HepG2 (cell line): ENCODE data around the gene CDH23. TPM values are rescaled to one million over a fixed set of nuclear protein-coding genes. Genes with fewer than 3 reads are reported as not detected.

Experiments used
- ATAC-seq: fragments of 200-7000 bp; cut with Tn5 transposase; 3 replicates; pipeline ENCODE4 v1.9.1; 2020; ENCODE audit warnings: mild to moderate bottlenecking, moderate library complexity
- BruUV-seq: library from RNA; stranded (reverse); fragments of 400-500 nt; replicated peaks from 2 replicates; lab custom pipeline; 2021; lab: Mats Ljungman, UMichigan
- CTCF ChIA-PET: fragments of 300-600 bp; formaldehyde crosslinking; extraction: SDS; loops from one replicate; lab custom pipeline; 2021; ENCODE audit warnings: low total read pairs, inconsistent platforms, low intra/inter-chr PET ratio; lab: Yijun Ruan, JAX
- POLR2A ChIA-PET: fragments of 350-600 bp; sonication (Branson Sonifier 250); formaldehyde crosslinking; loops from one replicate; lab custom pipeline; 2020; ENCODE audit warnings: antibody characterized with exemption, inconsistent platforms; lab: Yijun Ruan, JAX
- DNase-seq: peaks from one replicate; pipeline ENCODE4 v3.0.0-alpha.2; 2015; ENCODE audit warnings: low spot score
- FAIRE-seq: peaks from 3 replicates; lab custom pipeline; 2011; peaks lifted over from hg19 to GRCh38; lab: Jason Lieb, UNC
- H2AFZ ChIP-seq: one replicate; pipeline ENCODE4 v1.6.1; 2011; ENCODE audit warnings: low read length, inconsistent platforms
- H3K27ac ChIP-seq: fragments of 300-600 bp; 3 replicates; pipeline ENCODE4 v1.8.0; 2011; ENCODE audit warnings: mixed run types, mild to moderate bottlenecking, mixed read lengths, low read length, inconsistent platforms; ENCODE audit not compliant: insufficient read depth; ENCODE audit errors: extremely low read length
- H3K27me3 ChIP-seq, 2 experiments: fragments of 200-600 bp in 1 of 2; 2 replicates in 1 of 2; 3 replicates in 1 of 2; pipeline versions ENCODE4 v1.6.0 to v1.8.0; 2011; ENCODE audit warnings: low read length in 2 of 2, mild to moderate bottlenecking in 2 of 2, moderate library complexity in 2 of 2, inconsistent platforms in 1 of 2; ENCODE audit not compliant: insufficient read depth in 2 of 2, control insufficient read depth in 1 of 2
- H3K36me3 ChIP-seq, 2 experiments: fragments of 200-600 bp in 1 of 2; replicated peaks in 1 of 2; 2 replicates in 1 of 2; 3 replicates in 1 of 2; pipeline versions ENCODE4 v1.5.1 to v1.8.0; 2011; ENCODE audit warnings: low read length in 2 of 2, inconsistent platforms in 1 of 2; ENCODE audit not compliant: insufficient read depth in 2 of 2, control insufficient read depth in 1 of 2
- H3K4me1 ChIP-seq: 2 replicates; pipeline ENCODE4 v1.5.1; 2012; ENCODE audit warnings: low read length, inconsistent platforms; ENCODE audit not compliant: insufficient read depth
- H3K4me2 ChIP-seq: 2 replicates; pipeline ENCODE4 v1.6.0; 2011; ENCODE audit warnings: low read depth, low read length, inconsistent platforms
- H3K4me3 ChIP-seq, 3 experiments: fragments of 200-600 bp in 1 of 3; sonication (generic), shearing (Covaris generic) in 1 of 3; replicated peaks in 1 of 3; 2 replicates each; pipeline ENCODE4 v1.5.1; 2011 to 2016; ENCODE audit warnings: low read length in 3 of 3, inconsistent platforms in 2 of 3, low read depth in 2 of 3, mild to moderate bottlenecking in 2 of 3, control low read depth in 1 of 3, mixed read lengths in 1 of 3; ENCODE audit not compliant: insufficient read depth in 1 of 3
- H3K79me2 ChIP-seq: one replicate; pipeline ENCODE4 v1.6.1; 2011; ENCODE audit warnings: low read length, inconsistent platforms; ENCODE audit not compliant: insufficient read depth
- H3K9ac ChIP-seq: 2 replicates; pipeline ENCODE4 v1.6.0; 2011; ENCODE audit warnings: mild to moderate bottlenecking, low read depth, low read length, inconsistent platforms; ENCODE audit not compliant: insufficient read depth
- H3K9me3 ChIP-seq: 2 replicates; pipeline ENCODE4 v1.5.1; 2012; ENCODE audit warnings: mild to moderate bottlenecking, low read length
- H4K20me1 ChIP-seq: 2 replicates; pipeline ENCODE4 v1.6.0; 2011; ENCODE audit warnings: inconsistent platforms, mild to moderate bottlenecking, low read length, moderate library complexity; ENCODE audit not compliant: insufficient read depth
- CHD4 ChIP-seq: fragments of 200-600 bp; sonication (generic); IDR thresholded peaks from 2 replicates; pipeline ENCODE4 v1.7.0; 2017; ENCODE audit warnings: mild to moderate bottlenecking, low read length, borderline replicate concordance
- ISX ChIP-seq: sonication (generic); formaldehyde crosslinking; conservative IDR thresholded peaks from 2 replicates; pipeline ENCODE4 v1.5.0; 2020; ENCODE audit warnings: missing genetic modification reagents
- NR2F6 ChIP-seq, 2 experiments: IDR thresholded peaks; 2 replicates each; pipeline ENCODE4 v1.6.1; 2016; ENCODE audit warnings: antibody characterized with exemption in 1 of 2, mild to moderate bottlenecking in 1 of 2
- RARA ChIP-seq: IDR thresholded peaks from 2 replicates; pipeline ENCODE4 v1.6.1; 2016; ENCODE audit warnings: missing genetic modification reagents, missing compliant biosample characterization
- REL ChIP-seq: sonication (generic); formaldehyde crosslinking; conservative IDR thresholded peaks from 2 replicates; pipeline ENCODE4 v1.8.0; 2022; ENCODE audit warnings: mild to moderate bottlenecking, missing genetic modification reagents, moderate library complexity
- RELA ChIP-seq: sonication (generic); formaldehyde crosslinking; IDR thresholded peaks from 2 replicates; pipeline ENCODE4 v1.4.0; 2020; ENCODE audit warnings: missing genetic modification reagents
- REPIN1 ChIP-seq: sonication (generic); formaldehyde crosslinking; IDR thresholded peaks from 2 replicates; pipeline ENCODE4 v1.8.0; 2022; ENCODE audit warnings: missing genetic modification reagents, low read depth, mild to moderate bottlenecking, borderline replicate concordance
- SRY ChIP-seq: sonication (generic); formaldehyde crosslinking; IDR thresholded peaks from 2 replicates; pipeline ENCODE4 v1.8.0; 2022; ENCODE audit warnings: mild to moderate bottlenecking, missing genetic modification reagents
- THAP7 ChIP-seq: sonication (generic); formaldehyde crosslinking; IDR thresholded peaks from 2 replicates; pipeline ENCODE4 v1.8.1; 2023; ENCODE audit warnings: mild to moderate bottlenecking, missing genetic modification reagents
- TIGD3 ChIP-seq: sonication (generic); formaldehyde crosslinking; IDR thresholded peaks from 2 replicates; pipeline ENCODE4 v1.5.1; 2020; ENCODE audit warnings: mild to moderate bottlenecking, missing genetic modification reagents, borderline replicate concordance
- ZBTB21 ChIP-seq: sonication (generic); formaldehyde crosslinking; IDR thresholded peaks from 2 replicates; pipeline ENCODE4 v1.4.0; 2020; ENCODE audit warnings: missing genetic modification reagents
- ZBTB7B ChIP-seq: sonication (generic); formaldehyde crosslinking; IDR thresholded peaks from 2 replicates; pipeline ENCODE4 v1.4.0; 2020; ENCODE audit warnings: missing genetic modification reagents
- ZFP41 ChIP-seq: sonication (generic); formaldehyde crosslinking; IDR thresholded peaks from 2 replicates; pipeline ENCODE4 v1.4.0; 2020; ENCODE audit warnings: mild to moderate bottlenecking, missing genetic modification reagents, borderline replicate concordance
- ZNF207 ChIP-seq: fragments of 450-650 bp; IDR thresholded peaks from 2 replicates; pipeline ENCODE4 v1.6.1; 2016; ENCODE audit warnings: antibody characterized with exemption, borderline replicate concordance
- ZNF263 ChIP-seq: sonication (generic); formaldehyde crosslinking; IDR thresholded peaks from 2 replicates; pipeline ENCODE4 v1.4.0; 2020; ENCODE audit warnings: missing genetic modification reagents
- ZNF512 ChIP-seq: sonication (generic); formaldehyde crosslinking; IDR thresholded peaks from 2 replicates; pipeline ENCODE4 v1.4.0; 2020; ENCODE audit warnings: mild to moderate bottlenecking, missing genetic modification reagents
- ZNF550 ChIP-seq: sonication (generic); formaldehyde crosslinking; IDR thresholded peaks from 2 replicates; pipeline ENCODE4 v1.4.0; 2020; ENCODE audit warnings: mild to moderate bottlenecking, missing genetic modification reagents, borderline replicate concordance
- ZNF609 ChIP-seq: sonication (generic); formaldehyde crosslinking; IDR thresholded peaks from 2 replicates; pipeline ENCODE4 v1.4.0; 2020; ENCODE audit warnings: mild to moderate bottlenecking, missing genetic modification reagents, borderline replicate concordance
- WGBS: methylation state at CpG from one replicate; pipeline ENCODE4 v1.1.6; 2017; ENCODE audit warnings: low lambda C conversion rate; 5-methylcytosine and 5-hydroxymethylcytosine counted together
- in situ Hi-C: cut with HindIII; loops from 2 replicates; pipeline ENCODE4 v1.10.0; 2017; ENCODE audit warnings: low pct_unique_long_range_greater_than_20kb; ENCODE audit not compliant: extremely low pct_ligation_motif_present
- intact Hi-C: fragments of 100-400 bp; cut with micrococcal nuclease; formaldehyde crosslinking; loops from one replicate; pipeline ENCODE4 v1.10.0; 2022; ENCODE audit not compliant: unreplicated experiment
- polyA plus RNA-seq, 8 experiments: library from polyadenylated mRNA; depleted of rRNA in 3 of 8; stranded (reverse) in 7 of 8; unstranded in 1 of 8; fragments of >200 nt; fragmentation: Illumina TruSeq in 4 of 8; extraction: Trizol in 4 of 8; gene quantifications; 2 replicates each; pipeline versions ENCODE4 v1.2.1 to v1.2.3, GENCODE V29; 2011 to 2016; ENCODE audit warnings: low read depth in 4 of 8, missing spikeins in 1 of 8, mixed read lengths in 1 of 8; ENCODE audit not compliant: insufficient read depth in 1 of 8
- total RNA-seq, 5 experiments: library from RNA; depleted of rRNA; stranded (reverse); fragments of >200 nt; fragmentation: Illumina TruSeq; extraction: Trizol; gene quantifications; 2 replicates each; pipeline ENCODE4 v1.2.3, GENCODE V29; 2016; ENCODE audit warnings: low read depth in 1 of 5

CDH23 gene
- total and polyA plus RNA-seq, 2 of the 13 experiments (the other 11 are each of a cell fraction or from before 2014, with no cell fraction given): 0.13 TPM; not detected in 1

GRCh38 chr10:71622616-71623015 lies 225.9 kb downstream of the CDH23 start:
- H3K36me3 ChIP-seq: no peaks in the 10 kb centered on the region
- no peak overlapping the region for H3K4me3 ChIP-seq
- H3K27me3 ChIP-seq: peaks cover 2 to 34% of the 10 kb centered on the region in 2 experiments; a peak in 3 of 5 replicates
- ChIA-PET POLR2A (no interaction called here), CTCF (no interaction called here)
- intact Hi-C loops (no loop called here), in situ Hi-C loops (no loop called here)
- no TSS peak for BruUV-seq
- ATAC-seq: no peak
- H3K79me2 ChIP-seq: no peaks in the 10 kb centered on the region
- H2AFZ ChIP-seq: no peak overlapping the region
- H3K4me2 ChIP-seq: no peak overlapping the region
- no peak for FAIRE-seq
- TF ChIP-seq REPIN1 (CRISPR knock-in tag): no peak
- TF ChIP-seq NR2F6 (IDR thresholded peaks at IDR 0.05): no peak
- TF ChIP-seq NR2F6 (CRISPR knock-in tag; IDR thresholded peaks at IDR 0.05): no peak
- no peak for TF ChIP-seq RELA
- no peak for TF ChIP-seq ZBTB21 (CRISPR knock-in tag)
- no peak for TF ChIP-seq THAP7 (CRISPR knock-in tag)
- TF ChIP-seq ZNF550 (CRISPR knock-in tag): no peak
- TF ChIP-seq CHD4: no peak
- no peak for TF ChIP-seq ZFP41
- no peak for TF ChIP-seq ZNF207
- no peak for TF ChIP-seq ZNF609 (CRISPR knock-in tag)
- no peak for TF ChIP-seq TIGD3 (CRISPR knock-in tag)
- TF ChIP-seq ZBTB7B (CRISPR knock-in tag): no peak
- TF ChIP-seq ZNF512 (CRISPR knock-in tag): no peak
- TF ChIP-seq RARA (CRISPR knock-in tag): no peak
- no peak for TF ChIP-seq ZNF263
- no peak for TF ChIP-seq ISX
- TF ChIP-seq REL (CRISPR knock-in tag): no peak
- TF ChIP-seq SRY (CRISPR knock-in tag): no peak
- TF ChIP-seq, all 625 proteins: peak for 0
- 57% methylated on average over 8 of the region's 8 CpGs for WGBS
- DNase-seq: no peak
- Histone ChIP-seq H3K27ac (no peak overlapping the region), H4K20me1 (no peaks in the 10 kb centered on the region), H3K4me1 (peaks cover 26% of the 10 kb centered on the region), H3K9me3 (no peaks in the 10 kb centered on the region), H3K9ac (no peak overlapping the region)
